Measurements from ENCODE around the gene LASP1.

GRCh38 chr17:38898291-38898679 is 28.4 kb downstream of the LASP1 start:
- no peak for TF ChIP-seq SMC3 (IDR thresholded peaks at IDR 0.05; ENCODE audit: low read depth, low read length)
- no peak for TF ChIP-seq POLR2A (IDR thresholded peaks at IDR 0.05; ENCODE audit: low read depth, low read length)
- no peak for TF ChIP-seq CTCF (conservative IDR thresholded peaks at IDR 0.05; ENCODE audit: low read depth, low read length)
- no peak for TF ChIP-seq RAD21 (IDR thresholded peaks at IDR 0.05; ENCODE audit: low read length)
- TF ChIP-seq RCOR1 (IDR thresholded peaks at IDR 0.05; ENCODE audit: insufficient replicate concordance, low read length) = no peak

All from IMR-90 (cell line).